Upper lobe of left lung (tissue), 4 donors: ENCODE measurements around the gene SMC1B.

ENCODE experiments used
- POLR2AphosphoS5 ChIP-seq, 2 donors: sonication (generic); formaldehyde crosslinking; IDR thresholded peaks; one replicate each; pipeline ENCODE4 v1.5.1; 2017; ENCODE audit warnings: antibody characterized with exemption in 2 of 2
- TF ChIP-seq, protein P1 (sequence below), 6 experiments: fragments of 450-650 bp in 4 of 6; fragments of 200-600 bp in 2 of 6; sonication (generic) in 2 of 6; IDR thresholded peaks; one replicate each; pipeline ENCODE4 v1.5.1; 2016 to 2019; ENCODE audit warnings: antibody characterized with exemption in 6 of 6

- TF ChIP-seq, protein P1, sequence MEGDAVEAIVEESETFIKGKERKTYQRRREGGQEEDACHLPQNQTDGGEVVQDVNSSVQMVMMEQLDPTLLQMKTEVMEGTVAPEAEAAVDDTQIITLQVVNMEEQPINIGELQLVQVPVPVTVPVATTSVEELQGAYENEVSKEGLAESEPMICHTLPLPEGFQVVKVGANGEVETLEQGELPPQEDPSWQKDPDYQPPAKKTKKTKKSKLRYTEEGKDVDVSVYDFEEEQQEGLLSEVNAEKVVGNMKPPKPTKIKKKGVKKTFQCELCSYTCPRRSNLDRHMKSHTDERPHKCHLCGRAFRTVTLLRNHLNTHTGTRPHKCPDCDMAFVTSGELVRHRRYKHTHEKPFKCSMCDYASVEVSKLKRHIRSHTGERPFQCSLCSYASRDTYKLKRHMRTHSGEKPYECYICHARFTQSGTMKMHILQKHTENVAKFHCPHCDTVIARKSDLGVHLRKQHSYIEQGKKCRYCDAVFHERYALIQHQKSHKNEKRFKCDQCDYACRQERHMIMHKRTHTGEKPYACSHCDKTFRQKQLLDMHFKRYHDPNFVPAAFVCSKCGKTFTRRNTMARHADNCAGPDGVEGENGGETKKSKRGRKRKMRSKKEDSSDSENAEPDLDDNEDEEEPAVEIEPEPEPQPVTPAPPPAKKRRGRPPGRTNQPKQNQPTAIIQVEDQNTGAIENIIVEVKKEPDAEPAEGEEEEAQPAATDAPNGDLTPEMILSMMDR (IDR thresholded peaks at IDR 0.05): no peak
- no peak for TF ChIP-seq POLR2AphosphoS5 (IDR thresholded peaks at IDR 0.05)
Observed at GRCh38 chr22:45402466-45402985, 10.9 kb downstream of the SMC1B start.
